Liver (tissue), 9 donors: ENCODE results near the gene DCUN1D2. TPM values are rescaled to one million over a fixed set of nuclear protein-coding genes. Genes with fewer than 3 reads are reported as not detected.
A peak's percentile ranks its signal among the peaks of the same experiment; 100 is the strongest.

Source experiments
- DNase-seq: peaks from one replicate; pipeline ENCODE4 v3.0.0-alpha.2; 2017; ENCODE audit warnings: low spot score
- H3K27ac ChIP-seq, 2 donors: one replicate each; pipeline ENCODE4 v1.7.0; 2013; ENCODE audit warnings: inconsistent platforms in 2 of 2, low read length in 2 of 2, control low read depth in 1 of 2, low read depth in 1 of 2, mild to moderate bottlenecking in 1 of 2
- H3K27me3 ChIP-seq, 4 donors: one replicate each; pipeline versions ENCODE4 v1.6.1 to v1.7.0; 2013; ENCODE audit warnings: low read length in 3 of 4, inconsistent platforms in 1 of 4, mild to moderate bottlenecking in 1 of 4, moderate library complexity in 1 of 4; ENCODE audit not compliant: control insufficient read depth in 4 of 4, insufficient read depth in 4 of 4
- H3K36me3 ChIP-seq, 4 donors: one replicate each; pipeline versions ENCODE4 v1.6.1 to v1.7.0; 2013; ENCODE audit warnings: low read length in 3 of 4, mild to moderate bottlenecking in 3 of 4, low read depth in 1 of 4, moderate library complexity in 1 of 4; ENCODE audit not compliant: control insufficient read depth in 4 of 4, insufficient read depth in 3 of 4
- H3K4me1 ChIP-seq, 4 donors: one replicate each; pipeline versions ENCODE4 v1.6.1 to v1.7.0; 2013; ENCODE audit warnings: low read length in 3 of 4, mild to moderate bottlenecking in 3 of 4, moderate library complexity in 1 of 4; ENCODE audit not compliant: control insufficient read depth in 4 of 4, insufficient read depth in 4 of 4
- H3K4me3 ChIP-seq, 3 donors: one replicate each; pipeline versions ENCODE4 v1.6.1 to v1.7.0; 2013; ENCODE audit warnings: low read length in 3 of 3, control low read depth in 1 of 3, low read depth in 1 of 3, mild to moderate bottlenecking in 1 of 3
- H3K9ac ChIP-seq, 2 donors: one replicate each; pipeline ENCODE4 v1.7.0; 2013; ENCODE audit warnings: low read length in 2 of 2, mild to moderate bottlenecking in 2 of 2, moderate library complexity in 2 of 2, control low read depth in 1 of 2, low read depth in 1 of 2
- H3K9me3 ChIP-seq, 4 donors: one replicate each; pipeline versions ENCODE4 v1.6.1 to v1.7.0; 2013; ENCODE audit warnings: low read length in 3 of 4; ENCODE audit not compliant: control insufficient read depth in 4 of 4
- ATF3 ChIP-seq: IDR thresholded peaks from 2 replicates; pipeline ENCODE4 v1.6.1; 2016; ENCODE audit warnings: antibody characterized with exemption
- EGR1 ChIP-seq, 2 donors: IDR thresholded peaks; 2 replicates each; pipeline ENCODE4 v1.6.1; 2016 to 2018; ENCODE audit warnings: antibody characterized with exemption in 2 of 2, low read depth in 2 of 2
- FOXA1 ChIP-seq: IDR thresholded peaks from 2 replicates; pipeline ENCODE4 v1.6.1; 2016; ENCODE audit warnings: antibody characterized with exemption
- FOXA2 ChIP-seq: IDR thresholded peaks from 2 replicates; pipeline ENCODE4 v1.6.1; 2016; ENCODE audit warnings: antibody characterized with exemption
- HNF4A ChIP-seq, 2 donors: conservative IDR thresholded peaks; 2 replicates each; pipeline ENCODE4 v1.6.1; 2016; ENCODE audit warnings: antibody characterized with exemption in 2 of 2, mild to moderate bottlenecking in 2 of 2
- JUND ChIP-seq, 2 donors: IDR thresholded peaks; 2 replicates each; pipeline ENCODE4 v1.6.1; 2016; ENCODE audit warnings: antibody characterized with exemption in 2 of 2
- MAX ChIP-seq: IDR thresholded peaks from 2 replicates; pipeline ENCODE4 v1.6.1; 2016; ENCODE audit warnings: antibody characterized with exemption
- RAD21 ChIP-seq, 2 donors: IDR thresholded peaks; 2 replicates each; pipeline ENCODE4 v1.6.1; 2016; ENCODE audit warnings: antibody characterized with exemption in 2 of 2, mild to moderate bottlenecking in 2 of 2
- RXRA ChIP-seq, 2 donors: IDR thresholded peaks; 2 replicates each; pipeline ENCODE4 v1.6.1; 2017 to 2018; ENCODE audit warnings: antibody characterized with exemption in 2 of 2, mild to moderate bottlenecking in 1 of 2
- TAF1 ChIP-seq: conservative IDR thresholded peaks from 2 replicates; pipeline ENCODE4 v1.6.1; 2016; ENCODE audit warnings: antibody characterized with exemption, mild to moderate bottlenecking
- YY1 ChIP-seq: IDR thresholded peaks from 2 replicates; pipeline ENCODE4 v1.6.1; 2016; ENCODE audit warnings: antibody characterized with exemption, mild to moderate bottlenecking
- WGBS: extraction: QIAGEN DNeasy Blood & Tissue Kit; methylation state at CpG from one replicate; pipeline ENCODE4 v1.1.7; 2013; 5-methylcytosine and 5-hydroxymethylcytosine counted together
- polyA plus RNA-seq, 2 donors: library from polyadenylated mRNA; stranded (reverse) in 1 of 2; unstranded in 1 of 2; fragments of 200-250 nt in 1 of 2; fragments of >200 nt in 1 of 2; fragmentation: Nextera tagmentation in 1 of 2; extraction: Ambion mirVana in 1 of 2; gene quantifications; one replicate each; pipeline versions ENCODE4 v1.2.1 to v1.2.3, GENCODE V29; 2013 to 2015
- total RNA-seq, 2 donors: library from RNA; depleted of rRNA; stranded (reverse); fragments of >200 nt; gene quantifications; one replicate each; pipeline ENCODE4 v1.2.3, GENCODE V29; 2014
- TF ChIP-seq, protein P1 (sequence below): fragments of 150-350 bp; IDR thresholded peaks from 2 replicates; pipeline ENCODE4 v1.5.1; 2017; ENCODE audit warnings: improper control_type of control experiment, low read depth, low read length; ENCODE audit not compliant: missing input control
- TF ChIP-seq, protein P2 (sequence below): IDR thresholded peaks from 2 replicates; pipeline ENCODE4 v1.6.1; 2016; ENCODE audit warnings: antibody characterized with exemption
- donor health status: healthy.
- donor health status: healthy.
- donor health status: healthy.
- donor health status: healthy.
- donor health status: healthy.

The DCUN1D2 gene
- total and polyA plus RNA-seq, 4 donors = 4.0 to 13.1 (median 5.5) TPM

- 97% methylated on average over 1 of the region's 1 CpG for WGBS
- no peak for DNase-seq
- no peaks in the 10 kb centered on the region for H3K9me3 ChIP-seq
- H3K27me3 ChIP-seq = no peaks in the 10 kb centered on the region
- TF ChIP-seq EGR1 (IDR thresholded peaks at IDR 0.05; ENCODE audit: low read depth in 2 of 2) (no peak), MAX (no peak)
- TF ChIP-seq, protein P1, sequence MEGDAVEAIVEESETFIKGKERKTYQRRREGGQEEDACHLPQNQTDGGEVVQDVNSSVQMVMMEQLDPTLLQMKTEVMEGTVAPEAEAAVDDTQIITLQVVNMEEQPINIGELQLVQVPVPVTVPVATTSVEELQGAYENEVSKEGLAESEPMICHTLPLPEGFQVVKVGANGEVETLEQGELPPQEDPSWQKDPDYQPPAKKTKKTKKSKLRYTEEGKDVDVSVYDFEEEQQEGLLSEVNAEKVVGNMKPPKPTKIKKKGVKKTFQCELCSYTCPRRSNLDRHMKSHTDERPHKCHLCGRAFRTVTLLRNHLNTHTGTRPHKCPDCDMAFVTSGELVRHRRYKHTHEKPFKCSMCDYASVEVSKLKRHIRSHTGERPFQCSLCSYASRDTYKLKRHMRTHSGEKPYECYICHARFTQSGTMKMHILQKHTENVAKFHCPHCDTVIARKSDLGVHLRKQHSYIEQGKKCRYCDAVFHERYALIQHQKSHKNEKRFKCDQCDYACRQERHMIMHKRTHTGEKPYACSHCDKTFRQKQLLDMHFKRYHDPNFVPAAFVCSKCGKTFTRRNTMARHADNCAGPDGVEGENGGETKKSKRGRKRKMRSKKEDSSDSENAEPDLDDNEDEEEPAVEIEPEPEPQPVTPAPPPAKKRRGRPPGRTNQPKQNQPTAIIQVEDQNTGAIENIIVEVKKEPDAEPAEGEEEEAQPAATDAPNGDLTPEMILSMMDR = no peak
- no peak overlapping the region for H3K9ac ChIP-seq
- peaks cover 0 to 8% (median 3%) of the 10 kb centered on the region in 4 donors for H3K4me1 ChIP-seq
- H3K4me3 ChIP-seq = no peak overlapping the region
- H3K36me3 ChIP-seq = peaks cover 14 to 41% (median 16%) of the 10 kb centered on the region in 4 donors
- H3K27ac ChIP-seq = no peak overlapping the region
Measured at GRCh38 chr13:113497217-113497616, 6.7 kb upstream of the DCUN1D2 start.

DNA sequence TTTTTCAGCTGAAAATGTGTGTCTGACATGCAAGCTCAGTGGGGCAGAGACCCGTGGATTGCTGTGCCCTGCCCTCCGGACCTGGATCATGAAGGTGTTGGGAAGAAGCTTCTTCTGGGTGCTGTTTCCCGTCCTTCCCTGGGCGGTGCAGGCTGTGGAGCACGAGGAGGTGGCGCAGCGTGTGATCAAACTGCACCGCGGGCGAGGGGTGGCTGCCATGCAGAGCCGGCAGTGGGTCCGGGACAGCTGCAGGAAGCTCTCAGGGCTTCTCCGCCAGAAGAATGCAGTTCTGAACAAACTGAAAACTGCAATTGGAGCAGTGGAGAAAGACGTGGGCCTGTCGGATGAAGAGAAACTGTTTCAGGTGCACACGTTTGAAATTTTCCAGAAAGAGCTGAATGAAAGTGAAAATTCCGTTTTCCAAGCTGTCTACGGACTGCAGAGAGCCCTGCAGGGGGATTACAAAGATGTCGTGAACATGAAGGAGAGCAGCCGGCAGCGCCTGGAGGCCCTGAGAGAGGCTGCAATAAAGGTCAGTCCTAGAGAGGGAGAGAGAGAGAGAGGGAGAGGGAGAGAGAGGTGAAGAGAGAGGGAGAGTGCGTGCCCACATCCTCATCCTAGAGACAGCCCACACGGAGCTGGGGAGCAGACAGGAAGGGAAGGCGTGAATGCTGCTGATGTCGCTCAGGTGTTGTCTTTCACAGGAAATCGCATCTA is 5.1 kb upstream of the DCUN1D2 start:
- H3K27ac ChIP-seq = no peak overlapping the region
- H3K9ac ChIP-seq = no peak overlapping the region
- WGBS = 66% methylated on average over 26 of the region's 26 CpGs
- peak overlapping the region in 1 of 3 donors; percentile 9 for H3K4me3 ChIP-seq
- no peak for DNase-seq
- H3K9me3 ChIP-seq = no peaks in the 10 kb centered on the region
- H3K4me1 ChIP-seq = peaks cover 5 to 15% (median 11%) of the 10 kb centered on the region in 4 donors
- H3K27me3 ChIP-seq = no peaks in the 10 kb centered on the region
- H3K36me3 ChIP-seq = peaks cover 12 to 27% (median 14%) of the 10 kb centered on the region in 4 donors
- no peak for TF ChIP-seq YY1
- no peak for TF ChIP-seq FOXA2
- no peak for TF ChIP-seq JUND (IDR thresholded peaks at IDR 0.05)
- TF ChIP-seq HNF4A (conservative IDR thresholded peaks at IDR 0.05) = no peak
- no peak for TF ChIP-seq MAX
- TF ChIP-seq RAD21 (IDR thresholded peaks at IDR 0.05) = no peak
- TF ChIP-seq, protein P2, sequence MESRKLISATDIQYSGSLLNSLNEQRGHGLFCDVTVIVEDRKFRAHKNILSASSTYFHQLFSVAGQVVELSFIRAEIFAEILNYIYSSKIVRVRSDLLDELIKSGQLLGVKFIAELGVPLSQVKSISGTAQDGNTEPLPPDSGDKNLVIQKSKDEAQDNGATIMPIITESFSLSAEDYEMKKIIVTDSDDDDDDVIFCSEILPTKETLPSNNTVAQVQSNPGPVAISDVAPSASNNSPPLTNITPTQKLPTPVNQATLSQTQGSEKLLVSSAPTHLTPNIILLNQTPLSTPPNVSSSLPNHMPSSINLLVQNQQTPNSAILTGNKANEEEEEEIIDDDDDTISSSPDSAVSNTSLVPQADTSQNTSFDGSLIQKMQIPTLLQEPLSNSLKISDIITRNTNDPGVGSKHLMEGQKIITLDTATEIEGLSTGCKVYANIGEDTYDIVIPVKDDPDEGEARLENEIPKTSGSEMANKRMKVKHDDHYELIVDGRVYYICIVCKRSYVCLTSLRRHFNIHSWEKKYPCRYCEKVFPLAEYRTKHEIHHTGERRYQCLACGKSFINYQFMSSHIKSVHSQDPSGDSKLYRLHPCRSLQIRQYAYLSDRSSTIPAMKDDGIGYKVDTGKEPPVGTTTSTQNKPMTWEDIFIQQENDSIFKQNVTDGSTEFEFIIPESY = no peak
- no peak for TF ChIP-seq RXRA (IDR thresholded peaks at IDR 0.05)
- TF ChIP-seq FOXA1 = no peak
- no peak for TF ChIP-seq ATF3
- TF ChIP-seq TAF1 = no peak
